Mesenchymal stem cell (in vitro differentiated cells and primary cell): ENCODE data around the gene KIRREL3.

ENCODE experiments used
- DNase-seq: peaks from one replicate; pipeline ENCODE4 v3.0.0-alpha.2; 2013
- H2AFZ ChIP-seq: one replicate; pipeline ENCODE4 v1.6.1; 2013; ENCODE audit warnings: low read depth, mild to moderate bottlenecking, control low read depth, inconsistent platforms, low read length, moderate library complexity
- H2AK5ac ChIP-seq: 2 replicates; pipeline ENCODE4 v1.6.1; 2013; ENCODE audit warnings: low read length, moderate library complexity, mild to moderate bottlenecking, inconsistent platforms; ENCODE audit not compliant: severe bottlenecking
- H2BK120ac ChIP-seq: one replicate; pipeline ENCODE4 v1.6.1; 2013; ENCODE audit warnings: low read depth, mild to moderate bottlenecking, inconsistent platforms, low read length, moderate library complexity
- H2BK12ac ChIP-seq, 2 experiments: one replicate each; pipeline ENCODE4 v1.6.1; 2013; ENCODE audit warnings: inconsistent platforms in 2 of 2, low read length in 2 of 2, mild to moderate bottlenecking in 2 of 2, moderate library complexity in 2 of 2, control low read depth in 1 of 2
- H2BK15ac ChIP-seq: one replicate; pipeline ENCODE4 v1.6.1; 2013; ENCODE audit warnings: mild to moderate bottlenecking, low read depth, inconsistent platforms; ENCODE audit not compliant: poor library complexity, severe bottlenecking
- H2BK5ac ChIP-seq: 2 replicates; pipeline ENCODE4 v1.6.1; 2013; ENCODE audit warnings: low read depth, mild to moderate bottlenecking, low read length, control low read depth, inconsistent platforms; ENCODE audit not compliant: poor library complexity, severe bottlenecking
- H3K14ac ChIP-seq, 2 experiments: one replicate each; pipeline ENCODE4 v1.6.1; 2013; ENCODE audit warnings: inconsistent platforms in 2 of 2, low read length in 2 of 2, control low read depth in 1 of 2, mild to moderate bottlenecking in 1 of 2, moderate library complexity in 1 of 2
- H3K18ac ChIP-seq, 2 experiments: one replicate each; pipeline ENCODE4 v1.6.1; 2013; ENCODE audit warnings: inconsistent platforms in 2 of 2, low read length in 2 of 2, control low read depth in 1 of 2, low read depth in 1 of 2, mild to moderate bottlenecking in 1 of 2
- H3K23ac ChIP-seq, 2 experiments: one replicate each; pipeline ENCODE4 v1.6.1; 2013; ENCODE audit warnings: inconsistent platforms in 2 of 2, low read length in 2 of 2, mild to moderate bottlenecking in 2 of 2, moderate library complexity in 2 of 2, control low read depth in 1 of 2
- H3K27ac ChIP-seq: 2 replicates; pipeline ENCODE4 v1.5.1; 2013; ENCODE audit warnings: mild to moderate bottlenecking, moderate library complexity, low read length, control low read depth, inconsistent platforms; ENCODE audit not compliant: poor library complexity, severe bottlenecking
- H3K27me3 ChIP-seq, 2 experiments: 2 replicates each; pipeline versions ENCODE4 v1.6.1 to v1.7.0; 2013; ENCODE audit warnings: low read length in 2 of 2, mild to moderate bottlenecking in 2 of 2, moderate library complexity in 2 of 2, control low read depth in 1 of 2, inconsistent platforms in 1 of 2; ENCODE audit not compliant: control insufficient read depth in 1 of 2, insufficient read depth in 1 of 2
- H3K36me3 ChIP-seq, 2 experiments: 2 replicates each; pipeline versions ENCODE4 v1.6.1 to v1.7.0; 2013; ENCODE audit warnings: low read length in 2 of 2, control low read depth in 1 of 2, inconsistent platforms in 1 of 2, low read depth in 1 of 2, mild to moderate bottlenecking in 1 of 2; ENCODE audit not compliant: insufficient read depth in 2 of 2, control insufficient read depth in 1 of 2
- H3K4ac ChIP-seq, 2 experiments: one replicate each; pipeline ENCODE4 v1.6.1; 2013; ENCODE audit warnings: inconsistent platforms in 2 of 2, low read length in 2 of 2, mild to moderate bottlenecking in 2 of 2, moderate library complexity in 2 of 2, control low read depth in 1 of 2, low read depth in 1 of 2
- H3K4me1 ChIP-seq: 2 replicates; pipeline ENCODE4 v1.6.1; 2013; ENCODE audit warnings: low read depth, low read length, control low read depth; ENCODE audit not compliant: control insufficient read depth, insufficient read depth
- H3K4me2 ChIP-seq: 2 replicates; pipeline ENCODE4 v1.6.1; 2013; ENCODE audit warnings: low read length, mild to moderate bottlenecking, inconsistent platforms; ENCODE audit not compliant: poor library complexity, severe bottlenecking
- H3K4me3 ChIP-seq, 2 experiments: 2 replicates each; pipeline versions ENCODE4 v1.5.1 to v1.7.0; 2013; ENCODE audit warnings: low read length in 2 of 2, mild to moderate bottlenecking in 2 of 2, control low read depth in 1 of 2, low read depth in 1 of 2; ENCODE audit not compliant: insufficient read depth in 1 of 2
- H3K79me1 ChIP-seq: replicated peaks from 2 replicates; pipeline ENCODE4 v1.6.1; 2013; ENCODE audit warnings: mild to moderate bottlenecking, control low read depth, low read length, inconsistent platforms; ENCODE audit not compliant: poor library complexity, severe bottlenecking
- H3K9ac ChIP-seq: 2 replicates; pipeline ENCODE4 v1.7.0; 2013; ENCODE audit warnings: mild to moderate bottlenecking, low read length, moderate library complexity
- H3K9me3 ChIP-seq: 2 replicates; pipeline ENCODE4 v1.7.0; 2013; ENCODE audit warnings: mild to moderate bottlenecking, low read length; ENCODE audit not compliant: control insufficient read depth
- H4K8ac ChIP-seq: one replicate; pipeline ENCODE4 v1.6.1; 2013; ENCODE audit warnings: inconsistent platforms, mild to moderate bottlenecking, low read length, moderate library complexity
- H4K91ac ChIP-seq: one replicate; pipeline ENCODE4 v1.6.1; 2013; ENCODE audit warnings: mild to moderate bottlenecking, low read length, inconsistent platforms
- WGBS: methylation state at CpG from one replicate; pipeline ENCODE4 v1.1.7; 2013; ENCODE audit warnings: mixed read lengths; 5-methylcytosine and 5-hydroxymethylcytosine counted together

Gene KIRREL3

GRCh38 chr11:126748793-126749192 is 251.8 kb downstream of the KIRREL3 start:
- no peak overlapping the region for H3K14ac ChIP-seq
- H2BK120ac ChIP-seq: no peak overlapping the region
- no peak overlapping the region for H3K23ac ChIP-seq
- H4K91ac ChIP-seq: no peak overlapping the region
- H3K4me3 ChIP-seq: no peak overlapping the region
- H3K27me3 ChIP-seq: no peaks in the 10 kb centered on the region
- H3K9me3 ChIP-seq: peaks cover 5% of the 10 kb centered on the region
- no peak overlapping the region for H3K9ac ChIP-seq
- H2AFZ ChIP-seq: no peak overlapping the region
- H4K8ac ChIP-seq: no peak overlapping the region
- H2BK5ac ChIP-seq: no peak overlapping the region
- no peak overlapping the region for H2BK15ac ChIP-seq
- H3K4me2 ChIP-seq: no peak overlapping the region
- no peaks in the 10 kb centered on the region for H3K36me3 ChIP-seq
- 83% methylated on average over 6 of the region's 6 CpGs for WGBS
- DNase-seq: no peak
- no peak overlapping the region for H2BK12ac ChIP-seq
- H2AK5ac ChIP-seq: no peak overlapping the region
- H3K79me1 ChIP-seq: peaks cover 1% of the 10 kb centered on the region
- H3K4me1 ChIP-seq: no peaks in the 10 kb centered on the region
- no peak overlapping the region for H3K18ac ChIP-seq
- no peak overlapping the region for H3K27ac ChIP-seq
- H3K4ac ChIP-seq: no peak overlapping the region

DNA sequence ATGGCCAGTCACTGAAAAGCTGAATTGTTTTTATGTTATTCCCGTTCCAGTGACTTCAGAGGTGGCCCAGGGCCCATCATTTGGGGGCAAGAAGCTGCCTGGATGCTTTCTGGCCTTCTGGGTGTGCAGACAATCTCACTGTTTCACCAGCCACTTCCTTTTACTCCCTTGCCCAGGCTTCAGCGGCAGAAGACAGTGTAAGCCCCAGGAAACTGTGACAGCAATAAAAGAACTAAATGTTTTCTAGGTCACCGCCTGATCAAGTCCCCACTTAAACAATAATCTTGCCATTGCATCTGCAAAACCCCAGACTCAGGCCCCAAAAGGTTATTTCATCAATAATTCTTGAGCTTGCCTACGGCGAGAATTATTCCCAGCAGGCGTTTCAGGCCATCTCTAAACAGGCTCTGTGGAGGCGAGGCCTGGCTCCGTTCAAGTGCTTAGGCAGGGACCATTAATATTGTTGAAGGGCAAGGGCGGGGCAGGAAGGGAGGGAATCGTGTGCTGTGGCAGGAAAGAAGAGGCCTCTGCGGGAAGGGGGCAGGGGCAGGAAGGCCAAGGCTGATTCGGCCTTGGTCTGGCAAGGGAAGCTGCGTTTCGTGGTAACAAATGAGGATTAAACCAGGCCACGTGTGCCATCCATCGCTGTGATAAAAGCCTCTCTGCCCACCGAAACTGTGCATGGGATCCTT is 252.3 kb downstream of the KIRREL3 start:
- no peak overlapping the region for H3K14ac ChIP-seq
- no peak overlapping the region for H3K27ac ChIP-seq
- no peak overlapping the region for H3K4ac ChIP-seq
- H3K36me3 ChIP-seq: no peaks in the 10 kb centered on the region
- no peak overlapping the region for H3K9ac ChIP-seq
- H2BK120ac ChIP-seq: no peak overlapping the region
- H3K18ac ChIP-seq: no peak overlapping the region
- H3K9me3 ChIP-seq: peaks cover 5% of the 10 kb centered on the region
- no peak overlapping the region for H3K4me2 ChIP-seq
- no peak overlapping the region for H2BK15ac ChIP-seq
- no peak overlapping the region for H3K4me3 ChIP-seq
- H4K91ac ChIP-seq: no peak overlapping the region
- 55% methylated on average over 17 of the region's 17 CpGs for WGBS
- no peak overlapping the region for H2AK5ac ChIP-seq
- H2AFZ ChIP-seq: no peak overlapping the region
- no peak overlapping the region for H2BK12ac ChIP-seq
- H3K4me1 ChIP-seq: no peaks in the 10 kb centered on the region
- peaks cover 1% of the 10 kb centered on the region for H3K79me1 ChIP-seq
- DNase-seq: no peak
- no peak overlapping the region for H4K8ac ChIP-seq
- H3K27me3 ChIP-seq: no peaks in the 10 kb centered on the region
- no peak overlapping the region for H3K23ac ChIP-seq
- H2BK5ac ChIP-seq: no peak overlapping the region

GRCh38 chr11:126747315-126747714 is 253.3 kb downstream of the KIRREL3 start:
- no peak overlapping the region for H3K27ac ChIP-seq
- no peak overlapping the region for H3K23ac ChIP-seq
- no peaks in the 10 kb centered on the region for H3K36me3 ChIP-seq
- H2BK12ac ChIP-seq: no peak overlapping the region
- no peak overlapping the region for H2BK15ac ChIP-seq
- no peak overlapping the region for H3K4me2 ChIP-seq
- no peaks in the 10 kb centered on the region for H3K4me1 ChIP-seq
- WGBS: 75% methylated on average over 9 of the region's 9 CpGs
- H3K9ac ChIP-seq: no peak overlapping the region
- H4K91ac ChIP-seq: no peak overlapping the region
- no peak overlapping the region for H2AFZ ChIP-seq
- H3K27me3 ChIP-seq: no peaks in the 10 kb centered on the region
- no peak overlapping the region for H4K8ac ChIP-seq
- H2AK5ac ChIP-seq: no peak overlapping the region
- DNase-seq: no peak
- H2BK120ac ChIP-seq: no peak overlapping the region
- H3K79me1 ChIP-seq: no peaks in the 10 kb centered on the region
- no peak overlapping the region for H3K4ac ChIP-seq
- no peak overlapping the region for H3K4me3 ChIP-seq
- no peak overlapping the region for H3K18ac ChIP-seq
- H3K14ac ChIP-seq: no peak overlapping the region
- H3K9me3 ChIP-seq: peaks cover 5% of the 10 kb centered on the region
- H2BK5ac ChIP-seq: no peak overlapping the region

DNA sequence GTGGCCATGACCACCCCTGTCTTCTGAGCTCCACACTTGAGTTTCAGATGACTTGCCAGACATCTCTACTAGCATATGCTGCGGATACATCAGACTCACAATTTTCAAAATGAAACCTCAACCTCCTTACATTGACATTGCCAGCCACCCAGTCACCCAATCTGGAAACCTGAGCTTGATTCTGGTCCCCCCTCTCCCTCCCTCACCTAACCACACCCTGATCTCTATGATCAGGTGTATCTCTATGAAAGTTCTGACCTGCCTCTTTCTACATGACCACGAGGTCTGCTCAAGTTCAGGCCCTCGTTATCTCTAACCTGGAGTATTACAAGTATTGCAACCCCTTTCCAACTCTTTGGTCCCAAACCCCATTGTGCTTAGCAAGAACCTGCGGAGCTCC is 254.1 kb downstream of the KIRREL3 start:
- Histone ChIP-seq H4K91ac (no peak overlapping the region), H3K9ac (no peak overlapping the region), H3K4me3 (no peak overlapping the region), H3K27ac (no peak overlapping the region), H2BK120ac (no peak overlapping the region), H3K4me2 (no peak overlapping the region), H3K14ac (no peak overlapping the region), H3K18ac (no peak overlapping the region), H3K27me3 (no peaks in the 10 kb centered on the region), H3K23ac (no peak overlapping the region), H3K9me3 (no peaks in the 10 kb centered on the region), H3K36me3 (no peaks in the 10 kb centered on the region), H3K4ac (no peak overlapping the region), H2BK15ac (no peak overlapping the region), H2BK5ac (no peak overlapping the region), H3K4me1 (no peaks in the 10 kb centered on the region), H2BK12ac (no peak overlapping the region), H2AFZ (no peak overlapping the region), H3K79me1 (no peaks in the 10 kb centered on the region), H4K8ac (no peak overlapping the region), H2AK5ac (no peak overlapping the region)
- DNase-seq: no peak
- 74% methylated on average over 3 of the region's 4 CpGs for WGBS
